Activated CD8-positive, alpha-beta T cell treated with anti-CD3 and anti-CD28 coated beads for 36 hours (primary cell): ENCODE data around the gene SGSH. TPM values are rescaled to one million over a fixed set of nuclear protein-coding genes. Genes with fewer than 3 reads are reported as not detected.
A peak's percentile ranks its signal among the peaks of the same experiment; 100 is the strongest.

ENCODE experiments used
- ATAC-seq: fragments of 200-7000 bp; cut with Tn5 transposase; one replicate; pipeline ENCODE4 v1.10.0; 2021; ENCODE audit warnings: mild to moderate bottlenecking, moderate library complexity
- CTCF ChIA-PET: fragments of 350-600 bp; sonication (Branson Sonifier 250); formaldehyde crosslinking; loops from one replicate; lab custom pipeline; 2021; ENCODE audit warnings: antibody characterized with exemption; lab: Charles Lee
- POLR2A ChIA-PET: fragments of 350-600 bp; sonication (Branson Sonifier 250); formaldehyde crosslinking; loops from one replicate; lab custom pipeline; 2021; ENCODE audit warnings: antibody characterized with exemption; lab: Charles Lee
- DNase-seq: peaks from one replicate; pipeline ENCODE4 v3.0.0-alpha.2; 2020
- H3K27ac Mint-ChIP-seq: one replicate; pipeline ENCODE4 v1.8.0; 2021; ENCODE audit warnings: mild to moderate bottlenecking, mixed read lengths
- H3K27me3 Mint-ChIP-seq: one replicate; pipeline ENCODE4 v1.8.0; 2021; ENCODE audit warnings: mixed read lengths
- H3K36me3 Mint-ChIP-seq: one replicate; pipeline ENCODE4 v1.8.0; 2021; ENCODE audit warnings: low read depth, mixed read lengths
- H3K4me1 Mint-ChIP-seq: one replicate; pipeline ENCODE4 v1.8.0; 2021; ENCODE audit warnings: low read depth, mixed read lengths
- H3K4me3 Mint-ChIP-seq: one replicate; pipeline ENCODE4 v1.8.0; 2021; ENCODE audit warnings: mild to moderate bottlenecking, moderate library complexity, mixed read lengths
- H3K9me3 Mint-ChIP-seq: one replicate; pipeline ENCODE4 v1.8.0; 2021; ENCODE audit warnings: mixed read lengths
- CTCF ChIP-seq: fragments of 200-600 bp; IDR thresholded peaks from one replicate; pipeline ENCODE4 v1.8.0; 2022; ENCODE audit warnings: antibody characterized with exemption, mild to moderate bottlenecking
- intact Hi-C: fragments of 100-400 bp; cut with micrococcal nuclease; formaldehyde crosslinking; loops from one replicate; pipeline ENCODE4 v1.10.0; 2022
- total RNA-seq, 2 experiments: library from RNA; stranded (reverse); gene quantifications; one replicate each; pipeline ENCODE4 v1.2.3, GENCODE V29; 2021

The SGSH gene
- total RNA-seq = 1 to 10 TPM; 7.8 to 8.3 TPM

DNA sequence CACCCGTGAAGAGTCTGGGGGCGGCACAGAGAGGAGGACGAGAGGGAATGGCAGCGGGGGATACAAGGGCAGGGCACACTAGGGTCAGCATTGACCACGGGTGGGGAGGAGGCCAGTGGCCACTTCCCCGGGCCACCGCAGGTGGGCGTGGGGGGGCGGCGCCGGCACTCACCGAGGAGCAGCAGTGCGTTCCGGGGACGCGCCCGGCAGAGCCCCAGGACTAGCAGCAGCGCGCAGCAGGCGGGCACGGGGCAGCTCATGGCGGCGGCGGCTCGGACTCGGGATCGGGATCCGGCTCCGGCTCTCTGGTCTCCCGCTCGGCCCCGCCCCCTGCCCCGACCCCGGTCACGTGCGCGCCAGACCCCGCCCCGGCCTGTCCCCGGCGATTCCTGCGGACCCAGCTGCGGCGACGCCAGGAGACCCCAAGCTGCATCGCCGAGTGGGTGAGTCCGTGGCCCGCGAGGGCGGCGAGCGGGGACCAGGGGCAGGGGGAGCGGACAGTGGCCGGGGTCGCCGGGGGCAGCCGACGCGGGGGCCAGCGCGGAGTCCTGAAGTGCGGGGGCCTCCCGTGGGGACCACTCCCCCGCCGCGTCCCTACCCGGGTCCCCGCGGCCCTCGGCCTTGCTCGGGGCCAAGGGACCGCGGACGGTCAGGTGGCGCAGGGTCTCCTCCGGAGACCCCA is at the start of gene SGSH, which contains the start of gene SLC26A11:
TSS of gene SGSH (minus strand) at position 280 of the 682 bp plus-strand sequence. CDS start at position 260, 20 bp downstream.
TSS of gene SLC26A11 (plus strand) at position 374 of the 682 bp plus-strand sequence. CDS start 1,134 bp downstream, outside the sequence.
- ChIA-PET POLR2A (interaction anchor here (1.4 to 3.3 kb wide), 7 partner anchors 11 to 48 kb away, joined by 4 to 11 read pairs (median 6); no protein-coding TSS in a partner anchor), CTCF (interaction anchor here (1.5 to 1.8 kb wide), 2 partner anchors 25 to 33 kb away, joined by 4 to 8 read pairs; no protein-coding TSS in a partner anchor)
- peaks cover 30% of the 10 kb centered on the region for H3K4me1 Mint-ChIP-seq
- intact Hi-C loops = no loop called here
- peak within 1 kb of the TSS; percentile 93 for H3K27ac Mint-ChIP-seq
- no peaks in the 10 kb centered on the region for H3K27me3 Mint-ChIP-seq
- H3K36me3 Mint-ChIP-seq = peaks cover 8% of the 10 kb centered on the region
- DNase-seq (peak; percentile 65), ATAC-seq (peak; percentile 54)
- TF ChIP-seq CTCF = no peak
- no peaks in the 10 kb centered on the region for H3K9me3 Mint-ChIP-seq
- peak within 1 kb of the TSS; percentile 86 for H3K4me3 Mint-ChIP-seq

DNA sequence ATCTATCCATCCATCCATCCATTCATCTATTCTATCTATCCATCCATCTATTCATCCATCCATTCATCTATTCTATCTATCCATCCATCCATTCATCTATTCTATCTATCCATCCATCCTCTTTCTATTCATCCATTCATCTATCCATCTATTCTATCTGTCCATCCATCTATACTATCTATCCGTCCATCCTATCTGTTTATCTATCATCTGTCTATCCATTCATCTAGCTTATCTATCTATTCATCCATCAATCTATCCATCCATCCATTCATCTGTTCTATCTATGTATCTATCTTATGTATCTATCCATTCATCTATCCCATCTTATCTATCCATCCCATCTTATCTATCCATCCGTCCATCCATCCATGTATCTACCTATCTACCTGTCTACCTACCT is 49.3 kb upstream of the SGSH start:
- Mint-ChIP-seq H3K27me3 (no peaks in the 10 kb centered on the region), H3K4me3 (no peak overlapping the region), H3K36me3 (peaks cover 39% of the 10 kb centered on the region), H3K27ac (no peak overlapping the region), H3K9me3 (peaks cover 3% of the 10 kb centered on the region), H3K4me1 (peaks cover 39% of the 10 kb centered on the region)
- ChIA-PET CTCF (no interaction called here), POLR2A (interaction anchor here (1.0 to 2.5 kb wide), 4 partner anchors 9 to 74 kb away, joined by 4 to 11 read pairs (median 7); no protein-coding TSS in a partner anchor)
- intact Hi-C loops = no loop called here
- DNase-seq (no peak), ATAC-seq (no peak)
- no peak for TF ChIP-seq CTCF

GRCh38 chr17:80268427-80268826 is 48.3 kb upstream of the SGSH start:
- H3K27ac Mint-ChIP-seq = no peak overlapping the region
- no peak for DNase-seq
- intact Hi-C loops = no loop called here
- ChIA-PET POLR2A (interaction anchor here (0.9 to 1.8 kb wide), 3 partner anchors 9 to 49 kb away, joined by 3 to 6 read pairs (median 6); no protein-coding TSS in a partner anchor), CTCF (no interaction called here)
- H3K9me3 Mint-ChIP-seq = peaks cover 3% of the 10 kb centered on the region
- peaks cover 32% of the 10 kb centered on the region for H3K4me1 Mint-ChIP-seq
- no peaks in the 10 kb centered on the region for H3K27me3 Mint-ChIP-seq
- H3K4me3 Mint-ChIP-seq = no peak overlapping the region
- no peak for TF ChIP-seq CTCF
- no peak for ATAC-seq
- peaks cover 38% of the 10 kb centered on the region for H3K36me3 Mint-ChIP-seq

GRCh38 chr17:80267391-80267790 is 47.3 kb upstream of the SGSH start:
- Mint-ChIP-seq H3K4me1 (peaks cover 29% of the 10 kb centered on the region), H3K27me3 (no peaks in the 10 kb centered on the region), H3K9me3 (peaks cover 3% of the 10 kb centered on the region), H3K36me3 (peaks cover 34% of the 10 kb centered on the region), H3K27ac (no peak overlapping the region), H3K4me3 (no peak overlapping the region)
- DNase-seq (no peak), ATAC-seq (no peak)
- intact Hi-C loops = no loop called here
- POLR2A ChIA-PET = interaction anchor here (0.9 to 2.3 kb wide), 4 partner anchors 8 to 70 kb away, joined by 3 to 7 read pairs (median 6); no protein-coding TSS in a partner anchor
- CTCF ChIA-PET = no interaction called here
- no peak for TF ChIP-seq CTCF
